Left ventricle myocardium superior (tissue), 1 donor: ENCODE measurements around the gene REPIN1. TPM values are rescaled to one million over a fixed set of nuclear protein-coding genes. Genes with fewer than 3 reads are reported as not detected.

ENCODE experiments used
- ATAC-seq: fragments of 200-7000 bp; cut with Tn5 transposase; one replicate; pipeline ENCODE4 v1.9.1; 2020; ENCODE audit warnings: mild to moderate bottlenecking, moderate library complexity
- DNase-seq: peaks from one replicate; pipeline ENCODE4 v3.0.0-alpha.2; 2020
- intact Hi-C: fragments of 100-400 bp; cut with micrococcal nuclease; formaldehyde crosslinking; loops from one replicate; pipeline ENCODE4 v1.11.0; 2022
- total RNA-seq: library from RNA; stranded (reverse); fragmentation: NEBNext Ultra II Directional; extraction: Animal tissue kit (Norgen Biotek cat#: 25700); gene quantifications from one replicate; pipeline ENCODE4 v1.2.1, GENCODE V29; 2021
- donor health status: DM: no; HTN: yes; CAD: no; lungs with severe emphysema.

The REPIN1 gene
- total RNA-seq, 1 donor from 2014 or later = 131 TPM

GRCh38 chr7:150357771-150358427 lies 10.7 kb upstream of the REPIN1 start:
- ATAC-seq = no peak
- intact Hi-C loops = no loop called here
- DNase-seq = no peak

- ATAC-seq (no peak), DNase-seq (no peak)
- intact Hi-C loops = no loop called here
Observed at GRCh38 chr7:150358433-150358832, 10.2 kb upstream of the REPIN1 start.

GRCh38 chr7:150358988-150359621 lies 9.5 kb upstream of the REPIN1 start:
- ATAC-seq (no peak), DNase-seq (no peak)
- intact Hi-C loops = no loop called here

- ATAC-seq = no peak
- DNase-seq = no peak
- intact Hi-C loops = no loop called here
Observed at GRCh38 chr7:150359622-150360362, 8.8 kb upstream of the REPIN1 start.

GRCh38 chr7:150360363-150361058 lies 8.1 kb upstream of the REPIN1 start:
- intact Hi-C loops = no loop called here
- no peak for DNase-seq
- no peak for ATAC-seq

GRCh38 chr7:150361402-150361801 lies 7.2 kb upstream of the REPIN1 start:
- ATAC-seq = no peak
- DNase-seq = no peak
- intact Hi-C loops = no loop called here

GRCh38 chr7:150361807-150362621 lies 6.6 kb upstream of the REPIN1 start:
- DNase-seq (no peak), ATAC-seq (peak; percentile 24)
- intact Hi-C loops = no loop called here

- no peak for ATAC-seq
- no peak for DNase-seq
- intact Hi-C loops = no loop called here
Observed at GRCh38 chr7:150363370-150363769, 5.3 kb upstream of the REPIN1 start.

GRCh38 chr7:150363872-150364271 lies 4.8 kb upstream of the REPIN1 start:
- intact Hi-C loops = no loop called here
- ATAC-seq (no peak), DNase-seq (no peak)

GRCh38 chr7:150365194-150365593 lies 3.4 kb upstream of the REPIN1 start:
- intact Hi-C loops = no loop called here
- no peak for DNase-seq
- ATAC-seq = no peak

GRCh38 chr7:150365673-150366398 lies 2.8 kb upstream of the REPIN1 start:
- intact Hi-C loops = no loop called here
- no peak for ATAC-seq

GRCh38 chr7:150367677-150368095 lies 936 bp upstream of the REPIN1 start:
- no peak for DNase-seq
- intact Hi-C loops = no loop called here
- ATAC-seq = no peak

More at GRCh38 chr7:150365673-150366398, 2.8 kb upstream of the REPIN1 start:
- DNase-seq = no peak

- peak; percentile 82 for DNase-seq
Observed at GRCh38 chr7:150368884-150369747, 494 bp downstream of the REPIN1 start.

GRCh38 chr7:150369748-150370501 lies 1.3 kb downstream of the REPIN1 start:
- DNase-seq (no peak), ATAC-seq (no peak)
- intact Hi-C loops = no loop called here

More at GRCh38 chr7:150368884-150369747, 494 bp downstream of the REPIN1 start:
- ATAC-seq = peak; percentile 67
- intact Hi-C loops = no loop called here

GRCh38 chr7:150370612-150371071 lies 2.0 kb downstream of the REPIN1 start:
- ATAC-seq = no peak
- intact Hi-C loops = no loop called here
- DNase-seq = no peak

- intact Hi-C loops = no loop called here
- no peak for ATAC-seq
- DNase-seq = no peak
Observed at GRCh38 chr7:150371131-150371995, 2.7 kb downstream of the REPIN1 start.
